PC-3 (cell line): ENCODE measurements around the gene ENPP7. TPM values are rescaled to one million over a fixed set of nuclear protein-coding genes. Genes with fewer than 3 reads are reported as not detected.

Experiments
- ATAC-seq: fragments of 200-7000 bp; cut with Tn5 transposase; 2 replicates; pipeline ENCODE4 v1.9.1; 2020; ENCODE audit warnings: mild to moderate bottlenecking, moderate library complexity
- BruUV-seq: library from RNA; stranded (reverse); fragments of 400-500 nt; replicated peaks from 2 replicates; lab custom pipeline; 2021; lab: Mats Ljungman, UMichigan
- CTCF ChIA-PET: fragments of 300-600 bp; sonication (Branson Sonifier 250); formaldehyde crosslinking; loops from one replicate; lab custom pipeline; 2022; ENCODE audit warnings: antibody characterized with exemption; lab: Charles Lee
- POLR2A ChIA-PET: fragments of 300-600 bp; sonication (Branson Sonifier 250); formaldehyde crosslinking; loops from one replicate; lab custom pipeline; 2022; ENCODE audit warnings: antibody characterized with exemption; ENCODE audit not compliant: unreplicated experiment; lab: Charles Lee
- DNase-seq: peaks from one replicate; pipeline ENCODE4 v3.0.0-alpha.2; 2015
- H2AFZ ChIP-seq: fragments of 300-600 bp; sonication (generic); 2 replicates; pipeline ENCODE4 v1.6.0; 2016; ENCODE audit warnings: antibody characterized with exemption, low read length
- H3F3A ChIP-seq: fragments of 300-600 bp; sonication (generic); one replicate; pipeline ENCODE4 v1.6.0; 2017; ENCODE audit warnings: antibody characterized with exemption, low read length, control low read depth, mild to moderate bottlenecking; ENCODE audit not compliant: unreplicated experiment
- H3K27ac ChIP-seq: fragments of 300-600 bp; sonication (generic); 2 replicates; pipeline ENCODE4 v1.5.1; 2016; ENCODE audit warnings: mild to moderate bottlenecking, low read length
- H3K27me3 ChIP-seq: fragments of 300-600 bp; sonication (generic); 2 replicates; pipeline ENCODE4 v1.6.1; 2016; ENCODE audit warnings: low read length, mixed read lengths
- H3K36me3 ChIP-seq: fragments of 300-600 bp; sonication (generic); 2 replicates; pipeline ENCODE4 v1.6.1; 2016; ENCODE audit warnings: low read depth, mixed run types, low read length, mixed read lengths
- H3K4me1 ChIP-seq: fragments of 300-600 bp; sonication (generic); 2 replicates; pipeline ENCODE4 v1.5.1; 2016; ENCODE audit warnings: low read length; ENCODE audit not compliant: insufficient read depth
- H3K4me2 ChIP-seq: fragments of 300-600 bp; sonication (generic); 2 replicates; pipeline ENCODE4 v1.6.0; 2016; ENCODE audit warnings: low read length
- H3K4me3 ChIP-seq: fragments of 300-600 bp; sonication (generic); 2 replicates; pipeline ENCODE4 v1.5.1; 2016; ENCODE audit warnings: mild to moderate bottlenecking, low read length, mixed read lengths
- H3K79me2 ChIP-seq: fragments of 300-600 bp; sonication (generic); 2 replicates; pipeline ENCODE4 v1.6.1; 2017; ENCODE audit warnings: low read length, mixed read lengths
- H3K9ac ChIP-seq: fragments of 300-600 bp; sonication (generic); 2 replicates; pipeline ENCODE4 v1.6.0; 2016; ENCODE audit warnings: mild to moderate bottlenecking, low read length
- H3K9me2 ChIP-seq: fragments of 300-600 bp; sonication (generic); replicated peaks from 2 replicates; pipeline ENCODE4 v1.6.1; 2016; ENCODE audit warnings: mixed run types, low read length, mixed read lengths
- H3K9me3 ChIP-seq: fragments of 300-600 bp; sonication (generic); 2 replicates; pipeline ENCODE4 v1.6.1; 2016; ENCODE audit warnings: low read length, mixed read lengths
- H4K20me1 ChIP-seq: fragments of 300-600 bp; sonication (generic); 2 replicates; pipeline ENCODE4 v1.6.1; 2016; ENCODE audit warnings: low read length, mixed read lengths
- EZH2 ChIP-seq: fragments of 300-600 bp; sonication (generic); IDR thresholded peaks from one replicate; pipeline ENCODE4 v1.6.1; 2017; ENCODE audit warnings: antibody characterized with exemption, mild to moderate bottlenecking, low read length; ENCODE audit not compliant: unreplicated experiment
- EZH2phosphoT487 ChIP-seq: fragments of 300-600 bp; sonication (generic); IDR thresholded peaks from 2 replicates; pipeline ENCODE4 v1.6.1; 2018; ENCODE audit warnings: mild to moderate bottlenecking, antibody characterized with exemption, low read length, borderline replicate concordance
- intact Hi-C: fragments of 100-400 bp; cut with micrococcal nuclease; formaldehyde crosslinking; loops from 2 replicates; pipeline ENCODE4 v1.9.0; 2023
- total RNA-seq: library from RNA; depleted of rRNA; stranded (reverse); fragments of >200 nt; gene quantifications from 2 replicates; pipeline ENCODE4 v1.2.3, GENCODE V29; 2014
- TF ChIP-seq, protein P1 (sequence below): fragments of 300-600 bp; sonication (generic); conservative IDR thresholded peaks from 2 replicates; pipeline ENCODE4 v1.5.1; 2017; ENCODE audit warnings: antibody characterized with exemption, low read depth, mild to moderate bottlenecking, low read length

ENPP7 gene
- total RNA-seq, 1 experiment from 2014 or later = not detected

DNA sequence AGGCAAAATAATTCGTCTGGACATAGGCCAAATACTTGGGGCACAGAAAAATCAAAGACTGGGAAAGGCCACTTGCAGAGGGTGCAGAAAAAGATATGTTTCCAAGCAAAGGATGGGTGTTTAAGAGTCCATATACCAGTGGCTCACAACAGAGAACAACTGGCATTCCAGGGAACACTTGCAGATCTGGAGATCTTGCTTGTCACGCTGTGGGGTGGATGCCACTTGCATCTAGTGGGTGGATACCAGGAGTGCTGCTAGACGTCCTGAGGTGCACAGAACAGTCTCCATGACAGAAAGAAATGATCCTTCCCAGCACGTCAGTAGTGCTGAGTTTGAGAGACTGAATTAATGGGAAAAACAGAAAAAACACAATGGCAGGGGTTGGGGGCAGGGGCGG, 57.7 kb downstream of the ENPP7 start:
- peaks cover 15% of the 10 kb centered on the region; the same call in 1 of the 2 replicates for H3K36me3 ChIP-seq
- H3K27ac ChIP-seq = no peak overlapping the region
- H3K79me2 ChIP-seq = no peaks in the 10 kb centered on the region
- no peaks in the 10 kb centered on the region for H3K9me3 ChIP-seq
- ATAC-seq (no peak), DNase-seq (no peak)
- no TSS peak for BruUV-seq
- intact Hi-C loops = no loop called here
- H3F3A ChIP-seq = peaks cover 3% of the 10 kb centered on the region
- H3K4me2 ChIP-seq = no peak overlapping the region
- no peak overlapping the region for H2AFZ ChIP-seq
- ChIA-PET CTCF (no interaction called here), POLR2A (no interaction called here)
- no peak overlapping the region for H3K4me3 ChIP-seq
- H4K20me1 ChIP-seq = no peaks in the 10 kb centered on the region
- no peaks in the 10 kb centered on the region for H3K9me2 ChIP-seq
- peaks cover 9% of the 10 kb centered on the region; the same call in 1 of the 2 replicates for H3K27me3 ChIP-seq
- no peak overlapping the region for H3K9ac ChIP-seq
- TF ChIP-seq EZH2phosphoT487 (no peak), EZH2 (no peak)
- TF ChIP-seq, protein P1, sequence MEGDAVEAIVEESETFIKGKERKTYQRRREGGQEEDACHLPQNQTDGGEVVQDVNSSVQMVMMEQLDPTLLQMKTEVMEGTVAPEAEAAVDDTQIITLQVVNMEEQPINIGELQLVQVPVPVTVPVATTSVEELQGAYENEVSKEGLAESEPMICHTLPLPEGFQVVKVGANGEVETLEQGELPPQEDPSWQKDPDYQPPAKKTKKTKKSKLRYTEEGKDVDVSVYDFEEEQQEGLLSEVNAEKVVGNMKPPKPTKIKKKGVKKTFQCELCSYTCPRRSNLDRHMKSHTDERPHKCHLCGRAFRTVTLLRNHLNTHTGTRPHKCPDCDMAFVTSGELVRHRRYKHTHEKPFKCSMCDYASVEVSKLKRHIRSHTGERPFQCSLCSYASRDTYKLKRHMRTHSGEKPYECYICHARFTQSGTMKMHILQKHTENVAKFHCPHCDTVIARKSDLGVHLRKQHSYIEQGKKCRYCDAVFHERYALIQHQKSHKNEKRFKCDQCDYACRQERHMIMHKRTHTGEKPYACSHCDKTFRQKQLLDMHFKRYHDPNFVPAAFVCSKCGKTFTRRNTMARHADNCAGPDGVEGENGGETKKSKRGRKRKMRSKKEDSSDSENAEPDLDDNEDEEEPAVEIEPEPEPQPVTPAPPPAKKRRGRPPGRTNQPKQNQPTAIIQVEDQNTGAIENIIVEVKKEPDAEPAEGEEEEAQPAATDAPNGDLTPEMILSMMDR = no peak
- H3K4me1 ChIP-seq = peaks cover 8% of the 10 kb centered on the region

DNA sequence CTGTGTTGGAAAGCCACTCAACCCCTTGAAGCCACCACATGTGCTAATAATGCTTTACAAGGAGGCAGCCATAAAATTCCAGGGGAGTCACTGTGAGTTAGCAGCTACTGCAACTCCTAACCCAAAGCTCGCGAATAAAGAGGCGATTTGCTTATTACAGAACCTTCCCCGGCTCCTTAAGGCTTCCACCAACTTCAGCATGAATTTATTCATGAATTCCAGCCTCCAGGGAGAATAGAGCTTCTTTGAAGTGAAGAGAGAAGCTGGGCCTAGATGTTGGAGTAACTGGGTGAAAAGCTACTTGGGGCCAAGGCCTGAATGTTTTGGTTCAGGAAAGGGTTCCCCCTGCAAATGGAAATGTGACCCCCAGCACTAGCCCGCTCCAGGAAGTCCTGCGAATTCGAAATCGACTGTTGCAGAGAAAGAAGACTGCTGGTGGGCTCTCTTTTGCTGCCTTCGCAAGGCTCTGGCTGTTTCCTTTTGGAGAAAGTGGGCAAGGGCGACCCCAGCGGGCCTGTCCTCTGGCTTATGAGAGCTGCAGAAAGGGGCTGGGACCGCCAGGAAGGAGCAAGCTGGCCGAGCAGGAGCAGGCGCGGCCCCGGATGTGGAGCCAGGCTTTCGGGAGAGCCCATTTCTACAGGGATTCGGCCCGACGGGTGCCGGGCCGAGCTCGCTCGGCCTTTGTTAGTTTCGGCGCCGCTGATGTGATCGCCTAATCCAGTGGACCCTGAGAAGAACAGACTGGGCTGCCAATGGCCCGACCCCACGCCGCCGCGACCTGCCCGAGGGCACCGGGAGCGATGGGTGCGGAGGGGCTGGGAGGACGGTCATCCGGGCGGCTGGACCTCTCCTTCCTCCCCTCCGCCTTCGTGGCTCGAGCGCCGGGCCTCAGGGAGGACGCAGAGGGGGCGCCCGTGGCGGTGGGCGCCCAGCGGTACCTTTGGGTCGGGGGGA, 58.5 kb downstream of the ENPP7 start:
- no peaks in the 10 kb centered on the region for H3K9me3 ChIP-seq
- H3K27ac ChIP-seq = no peak overlapping the region
- no peak overlapping the region for H3K9ac ChIP-seq
- intact Hi-C loops = no loop called here
- ATAC-seq (no peak; the same call in 1 of the 2 replicates), DNase-seq (no peak)
- ChIA-PET CTCF (interaction anchor here (0.6 kb wide), 1 partner anchor 203 kb away, joined by 3 read pairs; no protein-coding TSS in a partner anchor), POLR2A (no interaction called here)
- TF ChIP-seq EZH2phosphoT487 = no peak
- TF ChIP-seq, protein P1 = no peak
- TF ChIP-seq EZH2 = no peak
- H3F3A ChIP-seq = peaks cover 3% of the 10 kb centered on the region
- H4K20me1 ChIP-seq = no peaks in the 10 kb centered on the region
- peak overlapping the region; percentile 87 for H3K4me2 ChIP-seq
- H3K4me1 ChIP-seq = peaks cover 8% of the 10 kb centered on the region
- peak overlapping the region; percentile 67 for H3K4me3 ChIP-seq
- no TSS peak for BruUV-seq
- H3K79me2 ChIP-seq = no peaks in the 10 kb centered on the region
- H3K27me3 ChIP-seq = peaks cover 9% of the 10 kb centered on the region; the same call in 1 of the 2 replicates
- peak overlapping the region; percentile 92 for H2AFZ ChIP-seq
- H3K36me3 ChIP-seq = peaks cover 12% of the 10 kb centered on the region; the same call in 1 of the 2 replicates
- H3K9me2 ChIP-seq = no peaks in the 10 kb centered on the region
